ENCODE data around the gene PSMC6.
"Not testable (repeated sequence)": the region's sequence is repeated elsewhere in the genome, so short reads cannot be mapped to it uniquely, and the experiment has no call there.

PSMC6 gene

GRCh38 chr14:52723514-52724359 is 16.7 kb downstream of the PSMC6 start:
- no peak for DNase-seq

GRCh38 chr14:52724360-52724644 is 17.3 kb downstream of the PSMC6 start:
- DNase-seq: no peak

DNA sequence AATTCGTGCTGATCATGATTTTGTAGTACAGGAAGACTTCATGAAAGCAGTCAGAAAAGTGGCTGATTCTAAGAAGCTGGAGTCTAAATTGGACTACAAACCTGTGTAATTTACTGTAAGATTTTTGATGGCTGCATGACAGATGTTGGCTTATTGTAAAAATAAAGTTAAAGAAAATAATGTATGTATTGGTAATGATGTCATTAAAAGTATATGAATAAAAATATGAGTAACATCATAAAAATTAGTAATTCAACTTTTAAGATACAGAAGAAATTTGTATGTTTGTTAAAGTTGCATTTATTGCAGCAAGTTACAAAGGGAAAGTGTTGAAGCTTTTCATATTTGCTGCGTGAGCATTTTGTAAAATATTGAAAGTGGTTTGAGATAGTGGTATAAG is 20.5 kb downstream of the PSMC6 start:
- DNase-seq: not testable (repeated sequence)

GRCh38 chr14:52729035-52729434 is 22.0 kb downstream of the PSMC6 start:
- DNase-seq: not testable (repeated sequence)

DNA sequence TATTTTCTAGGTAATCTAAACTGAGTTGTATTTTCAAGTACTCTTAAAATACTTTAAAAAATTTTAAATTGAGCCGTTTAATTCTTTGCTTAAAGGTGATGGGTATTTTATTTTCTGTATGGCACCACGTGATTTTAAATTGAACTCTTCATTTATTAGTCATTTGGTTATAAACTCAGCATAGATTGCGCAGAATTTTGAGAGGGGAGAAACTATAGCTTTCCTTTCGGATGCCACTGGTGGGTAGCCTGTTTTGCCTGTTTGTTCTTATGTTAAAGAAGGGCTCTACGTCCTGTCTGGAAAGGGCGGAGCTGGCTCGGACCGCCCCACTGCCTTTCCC is 22.6 kb downstream of the PSMC6 start:
- DNase-seq: no peak

- peak; percentile 85 for DNase-seq
Observed at GRCh38 chr14:52729925-52730708, 23.1 kb downstream of the PSMC6 start, which contains the start of gene STYX. STYX (plus strand) TSS chr14:52730166; CDS start chr14:52730475, 309 bp downstream.

GRCh38 chr14:52730709-52731111 is 23.7 kb downstream of the PSMC6 start:
- DNase-seq: peak; percentile 24

DNA sequence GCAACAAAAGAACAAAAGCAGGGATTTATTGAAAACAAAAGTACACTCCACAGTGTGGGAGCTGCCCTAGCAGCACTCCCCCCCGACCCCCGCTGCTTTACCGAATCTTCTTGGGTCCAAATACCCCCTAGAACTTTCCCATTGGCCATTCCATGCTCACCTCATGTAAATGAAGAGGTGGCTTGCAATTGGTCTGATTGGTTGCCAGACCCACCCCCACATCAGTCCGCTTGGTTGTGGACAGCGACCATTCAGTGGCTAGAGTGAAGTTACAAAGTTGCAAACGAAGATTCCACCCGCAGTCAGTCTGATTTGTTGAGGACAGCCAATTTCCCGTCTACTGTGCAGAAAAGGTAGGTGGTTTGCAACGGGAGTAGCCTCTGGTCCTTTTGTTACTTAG is 26.8 kb downstream of the PSMC6 start:
- no peak for DNase-seq

- DNase-seq: no peak
Observed at GRCh38 chr14:52735921-52736489, 29.0 kb downstream of the PSMC6 start.

- DNase-seq: no peak
Observed at GRCh38 chr14:52738409-52738808, 31.4 kb downstream of the PSMC6 start.

- DNase-seq: no peak
Observed at GRCh38 chr14:52740751-52741150, 33.8 kb downstream of the PSMC6 start.

DNA sequence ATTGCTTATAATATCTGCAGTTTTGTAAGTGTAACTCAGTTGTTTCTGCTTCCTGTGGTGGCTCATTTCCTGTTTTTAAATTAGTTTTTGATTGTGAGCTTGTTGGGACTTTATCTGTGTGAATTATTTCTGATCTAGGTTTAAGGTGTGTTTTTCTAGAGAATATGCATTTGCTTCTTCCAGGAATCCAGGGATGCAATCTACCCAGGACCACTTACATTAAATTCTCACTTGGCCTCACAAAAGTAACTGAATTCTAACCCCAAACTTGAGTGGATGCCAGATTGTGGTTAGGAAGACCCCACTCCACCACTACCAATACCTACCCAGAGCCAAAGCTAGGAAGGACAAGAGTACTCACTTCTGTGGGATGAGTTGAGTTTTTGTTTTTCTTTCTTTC is 34.9 kb downstream of the PSMC6 start:
- no peak for DNase-seq

DNA sequence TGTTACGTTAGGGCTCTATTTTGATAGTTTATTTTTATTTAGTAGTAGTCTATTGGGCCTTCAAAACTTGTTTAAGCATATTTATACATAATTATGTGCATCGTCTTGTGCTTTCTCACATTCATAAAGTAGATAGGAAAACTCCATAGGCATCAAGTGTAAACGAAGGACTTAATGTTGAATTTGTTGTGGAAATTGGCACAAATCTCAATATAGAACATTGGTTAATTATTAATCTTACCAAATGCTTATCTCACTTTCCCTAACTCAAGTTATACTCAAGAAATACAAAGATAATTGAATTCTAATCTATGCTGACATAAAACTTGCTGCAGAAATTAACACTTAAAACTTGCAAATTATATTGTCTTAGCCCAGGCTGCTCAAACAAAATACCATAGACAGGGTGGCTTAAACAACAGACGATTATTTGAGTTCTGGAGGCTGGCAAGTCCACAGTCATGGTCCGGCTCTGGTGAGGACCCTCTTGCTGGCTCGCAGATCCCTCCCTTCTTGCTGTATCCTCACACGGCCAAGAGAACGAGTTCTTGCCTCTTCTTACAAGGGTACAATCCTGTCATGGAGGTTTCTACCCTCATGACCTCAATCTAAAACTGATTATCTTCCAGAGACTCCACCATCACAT is 41.8 kb downstream of the PSMC6 start:
- no peak for DNase-seq

DNA sequence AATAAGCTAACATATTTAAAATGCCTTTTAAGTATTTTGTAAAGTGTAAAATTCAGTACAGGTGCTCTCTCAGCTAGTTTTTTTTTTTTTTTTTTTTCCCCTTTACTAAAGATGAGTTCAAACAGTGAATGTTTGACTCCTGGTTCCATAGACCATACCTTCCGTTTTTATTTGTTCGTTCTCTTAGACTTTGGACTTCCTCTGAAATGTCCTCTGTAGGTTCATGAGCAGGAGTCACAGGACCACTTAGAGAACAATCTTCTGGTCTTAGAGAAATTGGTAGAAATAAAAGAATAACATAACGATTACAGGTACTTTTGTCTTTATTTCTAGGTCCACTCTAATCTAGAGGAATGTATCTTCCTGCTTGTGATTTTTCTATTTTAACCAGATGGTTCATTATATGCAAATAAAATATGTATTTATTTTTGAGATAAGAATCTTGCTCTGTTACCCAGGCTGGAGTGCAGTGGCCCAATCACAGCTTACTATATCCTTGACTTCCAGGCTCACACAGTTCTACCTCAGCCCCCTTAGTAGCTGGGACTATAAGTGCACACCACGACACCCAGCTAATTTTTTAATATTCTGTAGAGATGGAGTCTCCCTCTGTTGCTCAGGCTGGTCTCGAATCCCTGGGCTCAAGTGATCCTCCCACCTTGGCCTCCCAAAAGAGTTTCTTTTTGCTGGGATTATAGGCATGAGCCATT is 48.8 kb downstream of the PSMC6 start:
- no peak for DNase-seq

- DNase-seq: no peak
Observed at GRCh38 chr14:52759145-52759544, 52.1 kb downstream of the PSMC6 start.

- not testable (repeated sequence) for DNase-seq
Observed at GRCh38 chr14:52762923-52763322, 55.9 kb downstream of the PSMC6 start.

DNA sequence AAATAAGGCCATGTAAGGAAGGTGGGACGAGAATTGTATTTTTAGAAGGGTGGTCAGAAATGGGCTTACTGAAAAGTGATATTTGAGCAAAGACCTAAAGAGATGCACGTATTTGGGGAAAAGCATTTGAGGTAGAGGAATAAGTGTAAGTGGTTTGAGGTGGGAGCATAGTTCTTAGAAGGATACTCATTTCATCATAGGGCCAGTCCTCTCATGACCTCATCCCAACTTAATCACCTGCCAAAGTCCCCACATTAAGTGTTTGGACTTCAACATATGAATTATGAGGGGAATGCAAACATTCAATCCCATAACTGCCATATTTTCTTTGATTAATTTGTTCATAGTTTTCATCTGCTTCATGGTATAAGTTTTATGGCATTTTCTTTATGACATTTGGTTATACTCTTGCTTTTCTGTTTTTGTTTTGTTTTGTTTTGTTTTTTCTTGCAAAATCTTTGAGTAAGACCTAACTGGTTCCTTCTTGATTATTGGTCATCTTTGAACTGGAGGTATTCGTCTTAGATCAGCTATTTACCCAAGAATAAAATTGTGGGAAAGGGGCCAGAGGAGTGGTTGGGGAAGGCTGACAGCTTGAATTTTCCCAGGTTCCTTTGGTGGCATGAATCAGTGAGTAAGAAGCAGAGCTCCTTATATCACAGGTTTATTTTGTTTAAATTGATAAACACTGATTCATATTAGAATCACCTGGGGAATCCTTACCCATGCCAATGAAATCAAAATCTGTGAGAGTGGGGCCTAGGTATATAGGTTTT is 60.2 kb downstream of the PSMC6 start:
- DNase-seq: no peak

DNA sequence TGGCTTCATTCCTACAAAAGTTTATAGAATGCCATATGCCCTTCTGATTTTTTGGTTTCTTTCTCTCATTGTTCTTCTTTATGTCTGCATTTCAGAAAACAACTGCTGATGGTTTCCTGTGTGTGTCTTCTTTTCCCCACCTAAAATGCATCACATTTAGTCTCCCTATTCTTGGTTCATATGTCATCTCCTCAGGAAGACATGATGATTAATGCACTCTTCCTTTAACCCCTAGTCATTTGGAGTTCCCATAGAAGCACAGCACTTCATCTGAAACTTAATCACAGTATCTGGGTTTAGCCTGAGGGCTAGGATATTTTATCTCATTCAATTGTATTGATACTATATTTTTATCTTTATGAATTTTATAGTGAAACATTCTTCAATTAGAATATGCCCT is 62.9 kb downstream of the PSMC6 start:
- no peak for DNase-seq

DNA sequence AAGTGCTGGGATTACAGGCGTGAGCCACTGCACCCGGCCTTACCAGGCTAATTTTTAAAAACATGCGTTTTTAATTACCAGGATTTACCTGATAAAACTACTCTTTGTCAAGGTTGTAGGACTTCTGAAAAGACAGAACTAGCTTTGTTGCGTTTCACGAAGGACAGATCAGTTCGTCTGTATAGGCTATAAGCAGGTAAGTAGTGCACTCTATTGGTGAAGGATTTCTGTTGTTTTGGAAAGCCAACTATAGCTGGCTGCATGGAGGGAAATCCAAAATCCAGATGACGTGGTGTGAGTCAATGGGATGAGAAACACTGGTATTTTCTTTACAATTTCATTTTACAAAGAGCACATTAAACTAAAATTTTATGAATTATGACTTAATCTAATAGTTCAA is 69.8 kb downstream of the PSMC6 start:
- no peak for DNase-seq
